ENCODE measurements around the gene TAB2. TPM values are rescaled to one million over a fixed set of nuclear protein-coding genes. Genes with fewer than 3 reads are reported as not detected.

Gene TAB2
- total RNA-seq, 2 experiments from 2014 or later = 121 to 123 TPM

GRCh38 chr6:149414009-149414408 lies 96.5 kb downstream of the TAB2 start:
- ATAC-seq (ENCODE audit: poor library complexity) (no peak), DNase-seq (no peak)
- no peaks in the 10 kb centered on the region for H3K27me3 ChIP-seq (ENCODE audit: control insufficient read depth in 1 of 2, insufficient read depth in 2 of 2, low read length in 2 of 2)
- POLR2A ChIA-PET = no interaction called here
- no peaks in the 10 kb centered on the region for H3K4me1 Mint-ChIP-seq (ENCODE audit: low read depth)
- no peak for TF ChIP-seq CTCF (IDR thresholded peaks at IDR 0.05)
- H3K27me3 Mint-ChIP-seq = no peaks in the 10 kb centered on the region
- CTCF ChIA-PET = interaction anchor here (1.3 kb wide), 1 partner anchor 18 kb away, joined by 4 read pairs; no protein-coding TSS in a partner anchor
- H3K4me3 Mint-ChIP-seq = no peak overlapping the region
- peaks cover 39% of the 10 kb centered on the region for H3K36me3 Mint-ChIP-seq (ENCODE audit: low read depth)
- H3K4me1 ChIP-seq (ENCODE audit: insufficient read depth, low read length) = no peaks in the 10 kb centered on the region
- intact Hi-C loops (cut with DNase I, micrococcal nuclease) = no loop called here
- peaks cover 5% of the 10 kb centered on the region for H3K9me3 Mint-ChIP-seq
- H3K9me3 ChIP-seq (ENCODE audit: control insufficient read depth in 1 of 2, insufficient read depth in 1 of 2, low read length in 2 of 2) = peaks cover 0 to 5% of the 10 kb centered on the region in 2 experiments
- no peak overlapping the region for H3K27ac ChIP-seq (ENCODE audit: low read depth in 1 of 2, low read length in 2 of 2)
- H3K27ac Mint-ChIP-seq = peak overlapping the region; percentile 49
- H3K4me3 ChIP-seq (ENCODE audit: low read length) = no peak overlapping the region
- peaks cover 27% of the 10 kb centered on the region for H3K36me3 ChIP-seq (ENCODE audit: insufficient read depth, low read length)

GRCh38 chr6:149414821-149415220 lies 97.3 kb downstream of the TAB2 start:
- ChIA-PET POLR2A (no interaction called here), CTCF (interaction anchor here (0.7 to 1.3 kb wide), 2 partner anchors 17 to 241 kb away, joined by 3 to 4 read pairs; no protein-coding TSS in a partner anchor)
- H3K4me3 ChIP-seq (ENCODE audit: low read length) = no peak overlapping the region
- Mint-ChIP-seq H3K4me1 (ENCODE audit: low read depth) (no peaks in the 10 kb centered on the region), H3K27me3 (no peaks in the 10 kb centered on the region), H3K27ac (no peak overlapping the region), H3K4me3 (no peak overlapping the region), H3K36me3 (ENCODE audit: low read depth) (peaks cover 31% of the 10 kb centered on the region), H3K9me3 (peaks cover 5% of the 10 kb centered on the region)
- no peak for DNase-seq
- no peaks in the 10 kb centered on the region for H3K4me1 ChIP-seq (ENCODE audit: insufficient read depth, low read length)
- H3K27ac ChIP-seq (ENCODE audit: low read depth in 1 of 2, low read length in 2 of 2) = no peak overlapping the region
- ATAC-seq (ENCODE audit: poor library complexity) = no peak
- intact Hi-C loops (cut with DNase I, micrococcal nuclease) = loop anchor here in 1 of 2 experiments (5.0 kb wide), 1 partner anchor 33 kb away; no protein-coding TSS in a partner anchor
- H3K27me3 ChIP-seq (ENCODE audit: control insufficient read depth in 1 of 2, insufficient read depth in 2 of 2, low read length in 2 of 2) = no peaks in the 10 kb centered on the region
- H3K36me3 ChIP-seq (ENCODE audit: insufficient read depth, low read length) = peaks cover 19% of the 10 kb centered on the region
- peaks cover 0 to 5% of the 10 kb centered on the region in 2 experiments for H3K9me3 ChIP-seq (ENCODE audit: control insufficient read depth in 1 of 2, insufficient read depth in 1 of 2, low read length in 2 of 2)
- TF ChIP-seq CTCF (IDR thresholded peaks at IDR 0.05) = no peak

GRCh38 chr6:149419696-149420404 lies 102.3 kb downstream of the TAB2 start:
- intact Hi-C loops (cut with DNase I, micrococcal nuclease) = loop anchor here in 1 of 2 experiments (5.0 kb wide), 1 partner anchor 38 kb away; no protein-coding TSS in a partner anchor
- no peak for DNase-seq
- POLR2A ChIA-PET = interaction anchor here (0.6 to 1.0 kb wide), 3 partner anchors 14 to 354 kb away, joined by 3 read pairs; no protein-coding TSS in a partner anchor

More at GRCh38 chr6:149419696-149420404, 102.3 kb downstream of the TAB2 start:
- CTCF ChIA-PET = interaction anchor here (1.6 to 3.7 kb wide), 4 partner anchors 12 to 391 kb away, joined by 3 to 14 read pairs (median 6); no protein-coding TSS in a partner anchor
- no peak for ATAC-seq (ENCODE audit: poor library complexity)
- no peaks in the 10 kb centered on the region for H3K27me3 ChIP-seq (ENCODE audit: control insufficient read depth in 1 of 2, insufficient read depth in 2 of 2, low read length in 2 of 2)
- Mint-ChIP-seq H3K27ac (no peak overlapping the region), H3K27me3 (no peaks in the 10 kb centered on the region), H3K36me3 (ENCODE audit: low read depth) (no peaks in the 10 kb centered on the region), H3K4me1 (ENCODE audit: low read depth) (peaks cover 6% of the 10 kb centered on the region), H3K4me3 (no peak overlapping the region), H3K9me3 (peaks cover 3% of the 10 kb centered on the region)
- H3K9me3 ChIP-seq (ENCODE audit: control insufficient read depth in 1 of 2, insufficient read depth in 1 of 2, low read length in 2 of 2) = peaks cover 0 to 5% of the 10 kb centered on the region in 2 experiments
- no peak overlapping the region for H3K4me3 ChIP-seq (ENCODE audit: low read length)
- H3K4me1 ChIP-seq (ENCODE audit: insufficient read depth, low read length) = no peaks in the 10 kb centered on the region
- H3K36me3 ChIP-seq (ENCODE audit: insufficient read depth, low read length) = no peaks in the 10 kb centered on the region
- no peak overlapping the region for H3K27ac ChIP-seq (ENCODE audit: low read depth in 1 of 2, low read length in 2 of 2)
- no peak for TF ChIP-seq CTCF (IDR thresholded peaks at IDR 0.05)

All from CD4-positive, alpha-beta T cell (primary cell).